ENCODE data around the gene ARHGAP5. TPM values are rescaled to one million over a fixed set of nuclear protein-coding genes. Genes with fewer than 3 reads are reported as not detected.

ARHGAP5 gene
- total and polyA plus RNA-seq, 2 experiments from 2014 or later, result 22.1 to 72.6 TPM

DNA sequence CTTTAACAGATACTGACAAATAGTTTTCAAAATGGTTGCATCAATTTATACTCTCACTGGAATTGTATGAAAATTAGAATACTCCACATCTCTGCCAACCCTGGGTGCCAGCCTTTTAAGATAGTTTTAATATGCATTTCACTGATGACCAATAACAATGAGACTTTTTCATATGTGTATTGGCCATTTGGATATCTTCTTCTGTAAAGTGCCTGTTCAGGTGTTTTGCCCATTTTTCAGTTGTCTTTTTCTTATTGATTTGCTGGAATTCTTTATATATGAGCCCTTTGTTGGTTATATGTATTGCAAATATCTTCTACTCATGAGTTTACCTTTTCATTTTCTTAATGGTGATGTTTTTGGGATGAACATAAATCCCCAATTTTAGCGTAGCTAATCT is 108.0 kb downstream of the ARHGAP5 start:
- no peaks in the 10 kb centered on the region for H3K27me3 Mint-ChIP-seq (ENCODE audit: insufficient read depth, low read depth, poor library complexity)
- H3K27ac Mint-ChIP-seq, result no peak overlapping the region
- DNase-seq (ENCODE audit: low spot score) (no peak), ATAC-seq (no peak)
- no peak overlapping the region for H2AFZ ChIP-seq
- H3K36me3 Mint-ChIP-seq (ENCODE audit: low read depth), result 0 out of 3 replicates have a peak, but pooled peaks cover 3% of the 10 kb centered on the region
- H3K27ac ChIP-seq (ENCODE audit: low read depth), result no peak overlapping the region
- 0 out of 2 replicates have a peak, but pooled peaks cover 3% of the 10 kb centered on the region for H3K9me2 ChIP-seq (ENCODE audit: insufficient read depth)
- no peaks in the 10 kb centered on the region; the same call in none of the 2 replicates for H3K36me3 ChIP-seq (ENCODE audit: insufficient read depth)
- TF ChIP-seq, protein P1, sequence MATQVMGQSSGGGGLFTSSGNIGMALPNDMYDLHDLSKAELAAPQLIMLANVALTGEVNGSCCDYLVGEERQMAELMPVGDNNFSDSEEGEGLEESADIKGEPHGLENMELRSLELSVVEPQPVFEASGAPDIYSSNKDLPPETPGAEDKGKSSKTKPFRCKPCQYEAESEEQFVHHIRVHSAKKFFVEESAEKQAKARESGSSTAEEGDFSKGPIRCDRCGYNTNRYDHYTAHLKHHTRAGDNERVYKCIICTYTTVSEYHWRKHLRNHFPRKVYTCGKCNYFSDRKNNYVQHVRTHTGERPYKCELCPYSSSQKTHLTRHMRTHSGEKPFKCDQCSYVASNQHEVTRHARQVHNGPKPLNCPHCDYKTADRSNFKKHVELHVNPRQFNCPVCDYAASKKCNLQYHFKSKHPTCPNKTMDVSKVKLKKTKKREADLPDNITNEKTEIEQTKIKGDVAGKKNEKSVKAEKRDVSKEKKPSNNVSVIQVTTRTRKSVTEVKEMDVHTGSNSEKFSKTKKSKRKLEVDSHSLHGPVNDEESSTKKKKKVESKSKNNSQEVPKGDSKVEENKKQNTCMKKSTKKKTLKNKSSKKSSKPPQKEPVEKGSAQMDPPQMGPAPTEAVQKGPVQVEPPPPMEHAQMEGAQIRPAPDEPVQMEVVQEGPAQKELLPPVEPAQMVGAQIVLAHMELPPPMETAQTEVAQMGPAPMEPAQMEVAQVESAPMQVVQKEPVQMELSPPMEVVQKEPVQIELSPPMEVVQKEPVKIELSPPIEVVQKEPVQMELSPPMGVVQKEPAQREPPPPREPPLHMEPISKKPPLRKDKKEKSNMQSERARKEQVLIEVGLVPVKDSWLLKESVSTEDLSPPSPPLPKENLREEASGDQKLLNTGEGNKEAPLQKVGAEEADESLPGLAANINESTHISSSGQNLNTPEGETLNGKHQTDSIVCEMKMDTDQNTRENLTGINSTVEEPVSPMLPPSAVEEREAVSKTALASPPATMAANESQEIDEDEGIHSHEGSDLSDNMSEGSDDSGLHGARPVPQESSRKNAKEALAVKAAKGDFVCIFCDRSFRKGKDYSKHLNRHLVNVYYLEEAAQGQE (IDR thresholded peaks at IDR 0.05; ENCODE audit: unreplicated experiment), result no peak
- TF ChIP-seq CTCF (conservative IDR thresholded peaks at IDR 0.05; ENCODE audit: low read depth in 2 of 2) (no peak), CREB1 (CRISPR knock-in tag; IDR thresholded peaks at IDR 0.05; ENCODE audit: low read depth) (no peak), POLR2AphosphoS5 (IDR thresholded peaks at IDR 0.05; ENCODE audit: low read depth) (no peak), EZH2 (IDR thresholded peaks at IDR 0.05; ENCODE audit: low read depth, unreplicated experiment) (no peak)
- TF ChIP-seq, protein P2, sequence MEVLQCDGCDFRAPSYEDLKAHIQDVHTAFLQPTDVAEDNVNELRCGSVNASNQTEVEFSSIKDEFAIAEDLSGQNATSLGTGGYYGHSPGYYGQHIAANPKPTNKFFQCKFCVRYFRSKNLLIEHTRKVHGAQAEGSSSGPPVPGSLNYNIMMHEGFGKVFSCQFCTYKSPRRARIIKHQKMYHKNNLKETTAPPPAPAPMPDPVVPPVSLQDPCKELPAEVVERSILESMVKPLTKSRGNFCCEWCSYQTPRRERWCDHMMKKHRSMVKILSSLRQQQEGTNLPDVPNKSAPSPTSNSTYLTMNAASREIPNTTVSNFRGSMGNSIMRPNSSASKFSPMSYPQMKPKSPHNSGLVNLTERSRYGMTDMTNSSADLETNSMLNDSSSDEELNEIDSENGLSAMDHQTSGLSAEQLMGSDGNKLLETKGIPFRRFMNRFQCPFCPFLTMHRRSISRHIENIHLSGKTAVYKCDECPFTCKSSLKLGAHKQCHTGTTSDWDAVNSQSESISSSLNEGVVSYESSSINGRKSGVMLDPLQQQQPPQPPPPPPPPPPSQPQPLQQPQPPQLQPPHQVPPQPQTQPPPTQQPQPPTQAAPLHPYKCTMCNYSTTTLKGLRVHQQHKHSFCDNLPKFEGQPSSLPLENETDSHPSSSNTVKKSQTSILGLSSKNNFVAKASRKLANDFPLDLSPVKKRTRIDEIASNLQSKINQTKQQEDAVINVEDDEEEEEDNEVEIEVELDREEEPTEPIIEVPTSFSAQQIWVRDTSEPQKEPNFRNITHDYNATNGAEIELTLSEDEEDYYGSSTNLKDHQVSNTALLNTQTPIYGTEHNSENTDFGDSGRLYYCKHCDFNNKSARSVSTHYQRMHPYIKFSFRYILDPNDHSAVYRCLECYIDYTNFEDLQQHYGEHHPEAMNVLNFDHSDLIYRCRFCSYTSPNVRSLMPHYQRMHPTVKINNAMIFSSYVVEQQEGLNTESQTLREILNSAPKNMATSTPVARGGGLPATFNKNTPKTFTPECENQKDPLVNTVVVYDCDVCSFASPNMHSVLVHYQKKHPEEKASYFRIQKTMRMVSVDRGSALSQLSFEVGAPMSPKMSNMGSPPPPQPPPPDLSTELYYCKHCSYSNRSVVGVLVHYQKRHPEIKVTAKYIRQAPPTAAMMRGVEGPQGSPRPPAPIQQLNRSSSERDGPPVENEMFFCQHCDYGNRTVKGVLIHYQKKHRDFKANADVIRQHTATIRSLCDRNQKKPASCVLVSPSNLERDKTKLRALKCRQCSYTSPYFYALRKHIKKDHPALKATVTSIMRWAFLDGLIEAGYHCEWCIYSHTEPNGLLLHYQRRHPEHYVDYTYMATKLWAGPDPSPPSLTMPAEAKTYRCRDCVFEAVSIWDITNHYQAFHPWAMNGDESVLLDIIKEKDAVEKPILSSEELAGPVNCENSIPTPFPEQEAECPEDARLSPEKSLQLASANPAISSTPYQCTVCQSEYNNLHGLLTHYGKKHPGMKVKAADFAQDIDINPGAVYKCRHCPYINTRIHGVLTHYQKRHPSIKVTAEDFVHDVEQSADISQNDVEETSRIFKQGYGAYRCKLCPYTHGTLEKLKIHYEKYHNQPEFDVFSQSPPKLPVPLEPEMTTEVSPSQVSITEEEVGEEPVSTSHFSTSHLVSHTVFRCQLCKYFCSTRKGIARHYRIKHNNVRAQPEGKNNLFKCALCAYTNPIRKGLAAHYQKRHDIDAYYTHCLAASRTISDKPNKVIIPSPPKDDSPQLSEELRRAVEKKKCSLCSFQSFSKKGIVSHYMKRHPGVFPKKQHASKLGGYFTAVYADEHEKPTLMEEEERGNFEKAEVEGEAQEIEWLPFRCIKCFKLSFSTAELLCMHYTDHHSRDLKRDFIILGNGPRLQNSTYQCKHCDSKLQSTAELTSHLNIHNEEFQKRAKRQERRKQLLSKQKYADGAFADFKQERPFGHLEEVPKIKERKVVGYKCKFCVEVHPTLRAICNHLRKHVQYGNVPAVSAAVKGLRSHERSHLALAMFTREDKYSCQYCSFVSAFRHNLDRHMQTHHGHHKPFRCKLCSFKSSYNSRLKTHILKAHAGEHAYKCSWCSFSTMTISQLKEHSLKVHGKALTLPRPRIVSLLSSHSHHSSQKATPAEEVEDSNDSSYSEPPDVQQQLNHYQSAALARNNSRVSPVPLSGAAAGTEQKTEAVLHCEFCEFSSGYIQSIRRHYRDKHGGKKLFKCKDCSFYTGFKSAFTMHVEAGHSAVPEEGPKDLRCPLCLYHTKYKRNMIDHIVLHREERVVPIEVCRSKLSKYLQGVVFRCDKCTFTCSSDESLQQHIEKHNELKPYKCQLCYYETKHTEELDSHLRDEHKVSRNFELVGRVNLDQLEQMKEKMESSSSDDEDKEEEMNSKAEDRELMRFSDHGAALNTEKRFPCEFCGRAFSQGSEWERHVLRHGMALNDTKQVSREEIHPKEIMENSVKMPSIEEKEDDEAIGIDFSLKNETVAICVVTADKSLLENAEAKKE (CRISPR knock-in tag; IDR thresholded peaks at IDR 0.05), result no peak
- no peaks in the 10 kb centered on the region for H3K4me1 ChIP-seq (ENCODE audit: insufficient read depth)
- peaks cover 22% of the 10 kb centered on the region for H3K9me3 Mint-ChIP-seq
- no peaks in the 10 kb centered on the region for H3K79me2 ChIP-seq (replicated peaks; ENCODE audit: insufficient read depth)
- no peaks in the 10 kb centered on the region for H4K20me1 ChIP-seq (replicated peaks; ENCODE audit: insufficient read depth)
- H3K4me3 ChIP-seq, result no peak overlapping the region
- no peaks in the 10 kb centered on the region for H3K4me1 Mint-ChIP-seq
- no peak overlapping the region for H3K4me3 Mint-ChIP-seq
- H3K27me3 ChIP-seq (ENCODE audit: insufficient read depth), result no peaks in the 10 kb centered on the region
- no peak overlapping the region for H3K4me2 ChIP-seq
- H3F3A ChIP-seq (replicated peaks; ENCODE audit: low read depth), result no peaks in the 10 kb centered on the region
